GM19240 (cell line): ENCODE measurements around the gene AMER1.
"Not testable (repeated sequence)": the region's sequence is repeated elsewhere in the genome, so short reads cannot be mapped to it uniquely, and the experiment has no call there.

Experiments used
- DNase-seq: peaks from one replicate; pipeline ENCODE4 v3.0.0; 2011; ENCODE audit warnings: low spot score; ENCODE audit not compliant: insufficient read length

Gene AMER1

DNA sequence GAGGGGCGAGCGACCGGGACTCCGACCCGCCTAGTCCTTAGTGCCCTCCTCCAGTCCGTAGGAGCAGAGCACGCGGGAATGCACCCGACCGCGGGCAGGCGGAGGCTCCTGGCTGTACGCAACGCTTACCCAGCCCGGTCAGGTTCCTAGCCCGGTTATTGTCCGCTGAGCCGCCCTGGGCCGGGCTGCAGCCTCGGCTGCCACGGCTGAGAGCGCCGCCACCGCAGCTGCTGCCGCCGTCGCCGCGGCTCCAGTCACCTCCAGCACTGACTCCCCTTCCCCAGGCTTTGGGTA, at the start of gene AMER1:
Gene AMER1, minus strand, starts transcription at position 268 of the 294 bp plus-strand sequence. CDS start 12,422 bp downstream, outside the sequence.
- no peak for DNase-seq

DNA sequence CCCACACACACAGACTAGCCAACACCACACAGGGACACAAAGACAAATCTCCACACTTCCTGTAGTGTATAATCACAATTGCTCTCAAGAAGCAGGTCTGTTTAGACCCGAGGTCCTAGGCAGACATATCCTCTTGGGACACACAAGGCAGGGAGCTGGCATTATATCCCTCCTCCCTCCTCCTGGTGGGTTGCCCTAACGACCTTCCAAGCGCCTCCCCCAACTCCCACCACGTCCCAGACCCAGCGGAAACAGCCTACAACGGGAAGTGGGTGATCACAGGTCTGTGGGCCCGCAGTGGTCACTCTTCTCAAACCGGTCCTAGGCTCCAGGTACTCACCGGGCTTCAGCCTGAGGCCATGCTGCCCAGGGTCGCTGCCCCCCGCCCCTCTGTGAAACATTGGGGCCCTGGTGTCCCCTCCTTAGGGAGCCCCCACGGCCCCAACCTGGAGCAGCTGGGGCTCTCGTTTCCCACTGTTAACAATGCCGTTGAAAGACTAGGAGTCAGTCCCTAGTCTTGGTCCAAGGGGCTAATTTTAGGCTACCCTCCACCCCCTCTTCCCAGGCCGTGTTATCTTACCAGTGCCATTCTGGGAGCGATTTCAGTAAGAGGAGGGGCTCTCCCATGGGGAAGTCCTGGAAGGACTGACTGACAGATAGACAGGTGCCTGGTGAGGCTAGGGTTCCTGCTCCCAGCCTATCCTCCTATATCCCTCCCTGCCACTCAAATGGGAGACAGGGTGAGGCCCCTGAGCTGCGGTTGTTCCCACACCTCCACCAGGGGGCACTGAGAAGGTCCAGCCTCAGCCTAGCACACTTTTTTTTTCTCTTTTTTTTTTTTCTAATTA, 24.8 kb upstream of the AMER1 start, which contains the start of gene ASB12:
Gene ASB12, minus strand, starts transcription at position 485 of the 848 bp plus-strand sequence. CDS start 4,957 bp downstream, outside the sequence.
- no peak for DNase-seq

- DNase-seq, result no peak
These were observed 23.6 kb upstream of the AMER1 start for GRCh38 chrX:64229154-64229553.

GRCh38 chrX:64218023-64218422, 12.5 kb upstream of the AMER1 start:
- DNase-seq, result no peak

GRCh38 chrX:64213989-64214388, 8.5 kb upstream of the AMER1 start:
- not testable (repeated sequence) for DNase-seq

GRCh38 chrX:64206556-64207162, 1.2 kb upstream of the AMER1 start:
- DNase-seq, result no peak

DNA sequence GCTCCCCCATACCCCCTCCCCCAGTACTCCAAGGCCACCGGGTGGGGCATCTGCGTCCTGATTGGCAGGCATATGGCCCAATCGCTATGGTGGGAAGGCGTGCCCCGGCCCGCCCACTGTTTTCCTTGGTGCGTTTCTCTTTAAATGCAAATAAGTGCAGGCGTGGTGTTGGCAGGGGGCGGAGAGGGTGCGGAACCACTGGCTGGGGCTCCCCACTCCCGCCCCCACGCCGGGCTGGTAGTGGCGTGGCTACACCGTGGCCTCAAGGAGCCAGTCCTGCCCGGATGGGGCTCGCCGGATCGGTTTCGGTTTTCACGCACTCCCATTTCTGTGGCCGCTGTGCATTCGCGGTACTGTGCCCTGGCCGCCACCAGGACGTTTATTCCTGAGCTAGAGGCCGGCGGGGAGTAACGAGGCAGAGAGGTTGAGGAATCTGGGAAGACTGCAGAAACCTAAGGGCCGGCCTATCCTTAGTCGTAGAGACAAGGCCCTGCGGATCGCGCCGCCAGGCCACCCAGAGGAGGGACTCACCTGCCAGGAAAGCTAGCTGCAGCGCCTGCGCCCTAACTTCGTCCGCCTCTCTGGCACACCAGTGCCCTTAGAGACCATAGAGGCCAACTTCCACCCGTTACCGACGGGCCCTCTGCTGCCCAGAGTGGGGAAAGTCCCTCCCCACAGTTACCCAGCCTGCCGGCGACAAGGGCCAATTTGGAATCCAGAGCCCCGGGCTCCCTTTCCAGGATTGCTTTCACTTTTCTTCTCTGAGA, 410 bp upstream of the AMER1 start:
- DNase-seq, result peak; percentile 29

DNA sequence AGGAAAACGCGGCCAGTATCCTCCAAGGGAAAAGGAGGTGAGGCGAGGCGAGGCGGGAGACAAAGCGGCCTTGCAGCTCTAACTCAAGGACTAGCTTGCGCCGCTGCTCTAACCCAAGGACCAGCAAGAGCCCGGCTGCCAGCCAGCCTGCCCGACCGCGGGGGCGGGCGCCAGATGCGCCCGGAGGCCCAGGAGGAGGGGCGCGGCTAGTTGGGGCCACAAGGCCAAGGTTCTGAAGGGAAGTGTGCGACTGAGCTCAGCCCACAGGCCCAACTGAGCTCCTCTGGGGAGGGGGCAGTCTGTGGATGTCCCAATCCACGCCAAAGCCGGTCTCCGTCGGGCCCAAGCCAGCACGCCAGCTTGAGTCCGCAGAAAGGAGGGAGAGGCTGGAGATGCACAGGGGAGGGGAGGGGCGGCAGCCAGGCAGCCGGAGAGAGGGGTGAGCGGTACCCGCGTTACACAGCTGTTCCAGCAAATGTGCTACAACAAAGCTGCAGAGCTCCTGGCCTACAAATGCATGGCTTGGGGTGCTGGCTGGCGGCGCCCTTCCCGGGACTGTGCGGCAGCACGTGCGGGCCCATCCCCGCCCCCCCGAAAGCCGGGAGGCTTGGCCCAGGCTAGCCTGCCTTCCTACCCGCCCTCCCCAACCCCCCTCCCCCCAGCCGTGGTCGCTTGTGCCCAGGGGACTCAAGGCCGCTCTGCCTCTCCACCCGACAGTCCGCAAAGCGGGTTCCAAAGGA, 637 bp downstream of the AMER1 start:
- no peak for DNase-seq

GRCh38 chrX:64204252-64204651, 1.3 kb downstream of the AMER1 start:
- no peak for DNase-seq

DNA sequence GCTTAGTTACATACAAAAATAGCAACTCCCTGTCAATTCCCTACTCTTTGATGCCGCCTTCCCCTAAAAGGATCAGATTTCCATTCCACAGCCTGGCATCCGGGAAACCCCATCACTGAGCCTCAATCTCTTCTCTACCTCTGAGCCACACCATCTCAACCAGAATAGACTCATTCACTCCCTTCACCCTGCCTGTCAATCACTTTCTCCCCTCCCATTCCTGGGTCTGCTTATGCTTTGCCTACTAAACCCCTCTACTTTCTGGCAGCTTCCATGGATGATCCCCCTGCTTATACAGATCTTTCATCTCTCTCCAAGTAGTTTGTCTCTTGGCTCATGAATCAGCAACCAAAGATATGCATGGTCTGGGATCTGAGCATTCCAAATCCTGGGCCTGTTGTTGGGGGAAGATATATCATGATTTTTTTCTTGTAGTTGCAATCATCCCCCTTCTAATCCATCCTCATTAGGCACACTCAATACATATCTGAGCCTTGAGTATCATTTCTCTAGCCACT, 2.6 kb downstream of the AMER1 start:
- no peak for DNase-seq

DNA sequence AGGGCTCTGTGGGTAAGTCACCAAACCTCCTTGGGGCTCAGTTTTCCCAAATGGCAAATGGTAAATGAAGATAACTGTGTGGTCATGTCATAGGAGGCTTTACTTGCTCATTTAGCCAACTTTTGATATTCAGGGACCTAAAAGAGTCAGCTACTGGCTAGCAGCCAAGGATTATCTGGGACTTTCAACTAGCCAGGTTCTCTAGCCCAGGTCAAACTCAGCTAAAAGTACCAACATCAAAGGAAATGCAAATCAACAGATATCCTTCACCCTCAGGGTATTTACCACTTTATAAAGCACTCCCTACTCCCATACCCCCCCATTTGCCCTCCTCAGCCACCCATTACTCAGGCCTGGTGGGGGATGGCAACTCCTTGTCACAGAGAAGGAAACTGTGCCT, 7.5 kb downstream of the AMER1 start:
- no peak for DNase-seq

GRCh38 chrX:64196606-64197005, 8.9 kb downstream of the AMER1 start:
- DNase-seq, result no peak

DNA sequence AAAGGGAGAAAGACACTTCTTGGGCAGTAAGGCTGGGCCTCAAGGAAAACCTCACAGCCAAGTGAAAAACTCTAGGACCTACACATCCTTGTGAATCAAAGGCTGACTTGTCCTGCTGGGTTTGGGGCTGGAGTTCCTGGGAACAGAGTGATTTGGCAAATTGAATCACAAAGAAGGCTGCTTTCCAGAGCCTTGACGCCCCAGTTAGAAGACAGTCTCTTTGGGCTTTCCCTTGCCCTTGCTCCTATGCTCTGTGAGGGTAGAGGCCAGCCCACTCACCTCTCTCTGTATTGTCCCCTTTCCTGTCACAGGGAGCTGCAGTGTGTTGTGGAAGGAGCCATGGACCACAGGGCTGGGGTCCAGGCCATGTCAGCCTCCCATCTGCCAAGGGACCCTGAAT, 9.6 kb downstream of the AMER1 start:
- DNase-seq, result no peak

DNA sequence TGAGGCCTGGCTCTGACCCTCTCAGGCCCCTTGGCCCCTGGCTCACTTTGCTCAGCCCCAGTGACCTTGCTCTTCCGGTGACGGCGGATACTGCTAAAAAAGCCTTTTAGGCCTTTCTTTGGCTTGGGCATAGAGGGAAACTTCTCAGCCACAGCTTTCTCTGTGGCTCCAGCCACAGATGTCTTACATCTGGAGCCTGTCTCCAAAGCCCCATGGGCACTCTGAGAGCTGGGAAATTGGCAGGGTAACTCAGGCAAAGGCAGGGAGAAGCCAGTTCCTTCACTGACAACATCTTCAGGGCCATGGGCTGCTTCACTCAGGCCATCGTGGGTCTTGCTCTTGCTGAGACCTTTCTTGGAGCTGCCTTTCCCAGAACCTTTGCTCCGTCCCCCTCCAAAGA, 12.8 kb downstream of the AMER1 start:
- DNase-seq, result no peak

GRCh38 chrX:64192040-64192439, 13.5 kb downstream of the AMER1 start:
- no peak for DNase-seq

GRCh38 chrX:64191281-64192010, 14.1 kb downstream of the AMER1 start:
- DNase-seq, result no peak

- DNase-seq, result no peak
These were observed 15.3 kb downstream of the AMER1 start for GRCh38 chrX:64190136-64190740.

- DNase-seq, result no peak
These were observed 16.6 kb downstream of the AMER1 start for GRCh38 chrX:64188901-64189300.

- no peak for DNase-seq
These were observed 17.8 kb downstream of the AMER1 start for GRCh38 chrX:64187762-64188150.
